ENCODE data around the gene RUBCNL. TPM values are rescaled to one million over a fixed set of nuclear protein-coding genes. Genes with fewer than 3 reads are reported as not detected.
"Not testable (repeated sequence)": the region's sequence is repeated elsewhere in the genome, so short reads cannot be mapped to it uniquely, and the experiment has no call there.

RUBCNL gene, protein sequence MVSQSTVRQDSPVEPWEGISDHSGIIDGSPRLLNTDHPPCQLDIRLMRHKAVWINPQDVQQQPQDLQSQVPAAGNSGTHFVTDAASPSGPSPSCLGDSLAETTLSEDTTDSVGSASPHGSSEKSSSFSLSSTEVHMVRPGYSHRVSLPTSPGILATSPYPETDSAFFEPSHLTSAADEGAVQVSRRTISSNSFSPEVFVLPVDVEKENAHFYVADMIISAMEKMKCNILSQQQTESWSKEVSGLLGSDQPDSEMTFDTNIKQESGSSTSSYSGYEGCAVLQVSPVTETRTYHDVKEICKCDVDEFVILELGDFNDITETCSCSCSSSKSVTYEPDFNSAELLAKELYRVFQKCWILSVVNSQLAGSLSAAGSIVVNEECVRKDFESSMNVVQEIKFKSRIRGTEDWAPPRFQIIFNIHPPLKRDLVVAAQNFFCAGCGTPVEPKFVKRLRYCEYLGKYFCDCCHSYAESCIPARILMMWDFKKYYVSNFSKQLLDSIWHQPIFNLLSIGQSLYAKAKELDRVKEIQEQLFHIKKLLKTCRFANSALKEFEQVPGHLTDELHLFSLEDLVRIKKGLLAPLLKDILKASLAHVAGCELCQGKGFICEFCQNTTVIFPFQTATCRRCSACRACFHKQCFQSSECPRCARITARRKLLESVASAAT
- total RNA-seq: 1 to 10 TPM; 1.5 to 6.8 (median 2.9) TPM

- H3K27ac ChIP-seq: peak within 1 kb of the TSS in 2 of 4 donors; percentile 27 to 31
- no peaks in the 10 kb centered on the region for H3K9me3 ChIP-seq
- ATAC-seq: peak; percentile 11
- no peaks in the 10 kb centered on the region for H3K36me3 ChIP-seq
- peaks cover 49% of the 10 kb centered on the region for H3K27me3 ChIP-seq
- H3K4me1 ChIP-seq: peaks cover 0 to 31% (median 10%) of the 10 kb centered on the region in 3 donors
- 0% methylated on average over 2 to 3 of the region's 70 CpGs for WGBS, 2 donors (ENCODE audit: low coverage in 1 of 2)
- H3K4me3 ChIP-seq: peak within 1 kb of the TSS; percentile 30 to 51
- TF ChIP-seq POLR2A (IDR thresholded peaks at IDR 0.05) (no peak), CTCF (IDR thresholded peaks at IDR 0.05) (no peak), POLR2AphosphoS5 (IDR thresholded peaks at IDR 0.05) (no peak), EP300 (IDR thresholded peaks at IDR 0.05) (no peak)
Measured at GRCh38 chr13:46387064-46387851, at the start of gene RUBCNL. Gene RUBCNL, minus strand, starts transcription at chr13:46387252. Its CDS starts 14,777 bp downstream, at chr13:46372475.

DNA sequence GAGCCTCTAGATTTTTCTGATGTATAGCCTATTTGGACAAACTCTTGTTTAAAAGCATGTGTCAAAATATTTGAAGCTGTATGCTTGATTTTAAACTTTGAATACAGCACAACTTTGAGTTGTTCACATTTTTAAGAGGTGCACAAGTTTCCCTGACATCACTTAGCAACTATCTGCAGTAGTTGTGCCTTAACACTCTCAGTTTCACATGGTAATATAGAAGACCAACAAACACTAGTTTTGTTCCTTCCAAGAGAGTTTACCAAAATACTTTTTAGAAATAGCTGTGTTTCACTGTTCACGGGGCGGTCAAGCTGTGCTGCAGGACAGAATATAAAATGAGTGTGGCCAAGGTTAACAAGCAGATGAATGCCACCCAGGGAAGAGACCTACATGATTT is 42.5 kb upstream of the RUBCNL start:
- H3K9me3 ChIP-seq, H3K36me3 ChIP-seq, ATAC-seq, H3K4me1 ChIP-seq, H3K4me3 ChIP-seq, H3K27me3 ChIP-seq, H3K27ac ChIP-seq: not testable (repeated sequence)
- no CpG with 5 or more reads among the region's 2 CpGs for WGBS, 2 donors (ENCODE audit: low coverage in 1 of 2)

DNA sequence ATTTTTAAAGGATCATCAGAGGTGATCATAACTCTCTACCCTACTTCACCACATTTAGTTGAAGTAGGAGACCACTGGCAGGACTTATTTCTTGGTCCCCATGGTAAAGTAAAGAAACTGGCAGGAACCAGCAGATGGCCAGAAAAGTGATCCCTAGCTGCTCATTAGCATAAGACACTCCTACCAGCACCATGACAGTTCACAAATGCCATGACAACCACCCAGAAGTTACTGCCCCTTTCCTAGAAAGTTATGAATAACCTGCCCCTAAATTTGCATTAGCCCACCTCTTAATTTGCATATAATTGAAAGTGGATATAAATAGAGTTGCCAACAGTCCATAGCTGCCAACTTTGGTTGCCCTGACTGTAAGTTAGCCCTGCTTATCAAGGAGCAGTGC is 18.4 kb upstream of the RUBCNL start:
- no peak for TF ChIP-seq CTCF (IDR thresholded peaks at IDR 0.05)
- TF ChIP-seq POLR2AphosphoS5 (IDR thresholded peaks at IDR 0.05): no peak
- TF ChIP-seq POLR2A (IDR thresholded peaks at IDR 0.05): no peak
- no peak for TF ChIP-seq EP300 (IDR thresholded peaks at IDR 0.05)
- no peak overlapping the region for H3K27ac ChIP-seq
- H3K4me1 ChIP-seq: no peaks in the 10 kb centered on the region
- no peaks in the 10 kb centered on the region for H3K9me3 ChIP-seq
- no peak overlapping the region for H3K4me3 ChIP-seq
- no peaks in the 10 kb centered on the region for H3K36me3 ChIP-seq
- no peak for ATAC-seq
- H3K27me3 ChIP-seq: no peaks in the 10 kb centered on the region

GRCh38 chr13:46404733-46405100 is 17.7 kb upstream of the RUBCNL start:
- no peak for ATAC-seq
- WGBS, 2 donors (ENCODE audit: low coverage in 1 of 2): 86 to 100% methylated on average over 1 of the region's 1 CpG
- Histone ChIP-seq H3K36me3 (no peaks in the 10 kb centered on the region), H3K27me3 (no peaks in the 10 kb centered on the region), H3K9me3 (no peaks in the 10 kb centered on the region), H3K27ac (no peak overlapping the region), H3K4me1 (no peaks in the 10 kb centered on the region), H3K4me3 (no peak overlapping the region)
- TF ChIP-seq EP300 (IDR thresholded peaks at IDR 0.05): no peak
- TF ChIP-seq CTCF (IDR thresholded peaks at IDR 0.05): no peak
- TF ChIP-seq POLR2AphosphoS5 (IDR thresholded peaks at IDR 0.05): no peak

DNA sequence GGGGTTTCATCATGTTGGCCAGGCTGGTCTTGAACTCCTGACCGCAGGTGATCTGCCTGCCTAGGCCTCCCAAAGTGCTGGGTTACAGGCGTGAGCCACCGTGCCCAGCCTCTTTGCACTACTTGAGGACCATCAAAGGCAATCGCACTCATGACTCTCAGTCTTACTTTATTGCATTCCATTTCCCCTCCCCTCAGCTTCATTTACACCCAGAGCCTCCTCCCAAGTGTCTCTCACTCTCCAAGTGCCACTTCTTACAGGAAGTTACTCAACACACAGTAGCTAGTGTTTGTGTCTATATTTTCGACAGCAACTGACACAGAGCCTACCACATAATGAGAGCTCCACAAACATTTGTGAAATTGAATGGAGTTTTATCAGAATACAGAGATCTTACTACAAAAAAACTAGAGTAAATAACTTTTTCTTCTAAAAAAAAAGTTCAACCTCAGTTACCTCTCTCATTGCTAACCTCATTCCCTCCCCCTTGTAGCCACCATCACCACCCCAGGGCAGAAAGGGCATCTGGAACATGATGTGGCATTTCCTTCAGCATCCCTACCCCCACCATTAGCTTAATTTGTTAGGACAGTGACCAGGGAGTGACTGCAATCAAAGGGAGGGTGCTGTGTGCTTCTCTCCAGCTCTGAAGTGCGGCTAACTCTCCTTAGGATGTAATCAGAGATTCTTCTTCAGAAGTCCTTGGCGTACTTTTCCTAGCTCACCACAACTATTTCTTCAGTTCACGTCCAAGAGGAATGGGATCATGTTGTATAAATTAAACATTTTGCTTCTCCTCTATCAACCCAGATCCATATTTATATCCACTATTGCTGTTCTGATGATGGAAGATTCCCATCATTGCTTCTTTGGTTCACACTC is 17.0 kb upstream of the RUBCNL start:
- H3K4me3 ChIP-seq: no peak overlapping the region
- H3K36me3 ChIP-seq: no peaks in the 10 kb centered on the region
- H3K4me1 ChIP-seq: no peaks in the 10 kb centered on the region
- 69 to 73% methylated on average over 6 to 7 of the region's 8 CpGs for WGBS, 2 donors (ENCODE audit: low coverage in 1 of 2)
- peak overlapping the region in 1 of 4 donors; percentile 32 for H3K27ac ChIP-seq
- TF ChIP-seq CTCF (IDR thresholded peaks at IDR 0.05) (no peak), POLR2AphosphoS5 (IDR thresholded peaks at IDR 0.05) (no peak), EP300 (IDR thresholded peaks at IDR 0.05) (no peak), POLR2A (IDR thresholded peaks at IDR 0.05) (no peak)
- H3K27me3 ChIP-seq: no peaks in the 10 kb centered on the region
- ATAC-seq: peak; percentile 51
- no peaks in the 10 kb centered on the region for H3K9me3 ChIP-seq

Measured in gastroesophageal sphincter (tissue), 4 donors.